Sigmoid colon (tissue), 4 donors: ENCODE results near the gene PRKACG.

Experiments
- POLR2A ChIP-seq, 2 donors: fragments of 450-650 bp; IDR thresholded peaks; one replicate each; pipeline ENCODE4 v1.6.1; 2016; ENCODE audit warnings: antibody characterized with exemption in 2 of 2, mild to moderate bottlenecking in 2 of 2, moderate library complexity in 2 of 2
- POLR2AphosphoS5 ChIP-seq, 4 donors: sonication (generic); formaldehyde crosslinking; IDR thresholded peaks; one replicate each; pipeline ENCODE4 v1.6.1; 2017; ENCODE audit warnings: antibody characterized with exemption in 4 of 4
- TF ChIP-seq, protein P1 (sequence below), 4 experiments: fragments of 450-650 bp in 3 of 4; fragments of 200-600 bp in 1 of 4; IDR thresholded peaks; one replicate each; pipeline ENCODE4 v1.5.1; 2016 to 2019; ENCODE audit warnings: antibody characterized with exemption in 4 of 4, mild to moderate bottlenecking in 3 of 4, moderate library complexity in 2 of 4

DNA sequence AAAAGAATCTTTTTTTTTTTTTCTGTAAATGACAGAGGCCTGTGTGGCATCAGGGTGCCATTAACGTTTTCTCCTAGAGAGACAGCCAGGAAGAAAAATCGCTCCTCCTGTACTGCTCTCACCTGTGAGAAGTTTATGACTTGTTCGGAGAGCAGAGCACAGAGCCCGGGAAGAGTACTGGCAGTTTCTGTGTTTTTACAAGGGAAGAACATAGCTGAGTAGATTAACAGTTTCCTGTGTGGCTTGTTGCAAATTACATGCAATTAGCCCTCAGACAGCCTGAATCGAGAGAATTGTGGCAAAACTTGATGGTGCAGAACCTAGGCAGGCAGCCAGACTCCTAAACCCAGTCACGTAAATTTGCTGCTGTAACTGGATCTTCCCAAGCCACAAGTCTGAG lies 32.1 kb downstream of the PRKACG start:
- TF ChIP-seq POLR2A (IDR thresholded peaks at IDR 0.05) (no peak), POLR2AphosphoS5 (IDR thresholded peaks at IDR 0.05) (no peak)
- TF ChIP-seq, protein P1, sequence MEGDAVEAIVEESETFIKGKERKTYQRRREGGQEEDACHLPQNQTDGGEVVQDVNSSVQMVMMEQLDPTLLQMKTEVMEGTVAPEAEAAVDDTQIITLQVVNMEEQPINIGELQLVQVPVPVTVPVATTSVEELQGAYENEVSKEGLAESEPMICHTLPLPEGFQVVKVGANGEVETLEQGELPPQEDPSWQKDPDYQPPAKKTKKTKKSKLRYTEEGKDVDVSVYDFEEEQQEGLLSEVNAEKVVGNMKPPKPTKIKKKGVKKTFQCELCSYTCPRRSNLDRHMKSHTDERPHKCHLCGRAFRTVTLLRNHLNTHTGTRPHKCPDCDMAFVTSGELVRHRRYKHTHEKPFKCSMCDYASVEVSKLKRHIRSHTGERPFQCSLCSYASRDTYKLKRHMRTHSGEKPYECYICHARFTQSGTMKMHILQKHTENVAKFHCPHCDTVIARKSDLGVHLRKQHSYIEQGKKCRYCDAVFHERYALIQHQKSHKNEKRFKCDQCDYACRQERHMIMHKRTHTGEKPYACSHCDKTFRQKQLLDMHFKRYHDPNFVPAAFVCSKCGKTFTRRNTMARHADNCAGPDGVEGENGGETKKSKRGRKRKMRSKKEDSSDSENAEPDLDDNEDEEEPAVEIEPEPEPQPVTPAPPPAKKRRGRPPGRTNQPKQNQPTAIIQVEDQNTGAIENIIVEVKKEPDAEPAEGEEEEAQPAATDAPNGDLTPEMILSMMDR (IDR thresholded peaks at IDR 0.05) = no peak
